ENCODE measurements around the gene BTG1. TPM values are rescaled to one million over a fixed set of nuclear protein-coding genes. Genes with fewer than 3 reads are reported as not detected.

Gene BTG1
- total and polyA plus RNA-seq, 2 experiments from 2014 or later: 15.5 to 36.2 TPM

DNA sequence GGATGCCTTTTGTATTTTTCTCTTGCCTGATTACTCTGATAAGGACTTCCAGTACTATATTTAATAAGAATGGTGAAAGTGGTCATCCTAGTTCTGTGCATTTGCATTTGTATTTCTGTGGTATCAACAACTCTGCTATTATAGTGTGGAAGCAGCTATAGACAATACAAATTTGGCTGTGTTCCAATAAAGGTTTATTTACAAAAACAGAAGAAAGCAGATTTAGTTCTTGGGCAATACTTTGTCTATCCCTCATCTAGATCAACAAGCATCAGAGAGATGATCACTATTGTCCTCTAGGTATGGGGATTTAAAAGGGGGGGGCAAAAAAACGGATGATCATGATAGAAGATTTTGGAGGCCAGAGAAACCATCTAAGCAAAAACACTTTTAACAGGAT lies 19.1 kb upstream of the BTG1 start:
- no peak overlapping the region for H3K4me3 Mint-ChIP-seq

More for the DNA sequence above, 19.1 kb upstream of the BTG1 start:
- Mint-ChIP-seq H3K9me3 (no peaks in the 10 kb centered on the region), H3K36me3 (ENCODE audit: low read depth) (no peaks in the 10 kb centered on the region), H3K27me3 (ENCODE audit: insufficient read depth, low read depth, poor library complexity) (no peaks in the 10 kb centered on the region), H3K4me1 (peaks cover 6% of the 10 kb centered on the region; the same call in 2 of the 3 replicates), H3K27ac (no peak overlapping the region)
- Histone ChIP-seq H3F3A (replicated peaks; ENCODE audit: low read depth) (no peaks in the 10 kb centered on the region), H3K4me1 (ENCODE audit: insufficient read depth) (peaks cover 4% of the 10 kb centered on the region), H3K4me3 (no peak overlapping the region), H2AFZ (no peak overlapping the region), H3K4me2 (no peak overlapping the region), H3K36me3 (ENCODE audit: insufficient read depth) (no peaks in the 10 kb centered on the region), H3K27ac (ENCODE audit: low read depth) (no peak overlapping the region), H4K20me1 (replicated peaks; ENCODE audit: insufficient read depth) (no peaks in the 10 kb centered on the region), H3K79me2 (replicated peaks; ENCODE audit: insufficient read depth) (no peaks in the 10 kb centered on the region), H3K27me3 (ENCODE audit: insufficient read depth) (no peaks in the 10 kb centered on the region), H3K9me2 (ENCODE audit: insufficient read depth) (no peaks in the 10 kb centered on the region)
- TF ChIP-seq, protein P1, sequence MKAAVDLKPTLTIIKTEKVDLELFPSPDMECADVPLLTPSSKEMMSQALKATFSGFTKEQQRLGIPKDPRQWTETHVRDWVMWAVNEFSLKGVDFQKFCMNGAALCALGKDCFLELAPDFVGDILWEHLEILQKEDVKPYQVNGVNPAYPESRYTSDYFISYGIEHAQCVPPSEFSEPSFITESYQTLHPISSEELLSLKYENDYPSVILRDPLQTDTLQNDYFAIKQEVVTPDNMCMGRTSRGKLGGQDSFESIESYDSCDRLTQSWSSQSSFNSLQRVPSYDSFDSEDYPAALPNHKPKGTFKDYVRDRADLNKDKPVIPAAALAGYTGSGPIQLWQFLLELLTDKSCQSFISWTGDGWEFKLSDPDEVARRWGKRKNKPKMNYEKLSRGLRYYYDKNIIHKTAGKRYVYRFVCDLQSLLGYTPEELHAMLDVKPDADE (IDR thresholded peaks at IDR 0.05): no peak
- no peak for TF ChIP-seq ZNF114 (CRISPR knock-in tag; IDR thresholded peaks at IDR 0.05)
- no peak for TF ChIP-seq EZH2 (IDR thresholded peaks at IDR 0.05; ENCODE audit: low read depth, unreplicated experiment)
- TF ChIP-seq EZH2phosphoT487 (IDR thresholded peaks at IDR 0.05; ENCODE audit: unreplicated experiment): no peak
- TF ChIP-seq NANOG (IDR thresholded peaks at IDR 0.05; ENCODE audit: borderline replicate concordance): no peak
- no peak for TF ChIP-seq CREB1 (CRISPR knock-in tag; IDR thresholded peaks at IDR 0.05; ENCODE audit: low read depth)
- TF ChIP-seq, protein P2, sequence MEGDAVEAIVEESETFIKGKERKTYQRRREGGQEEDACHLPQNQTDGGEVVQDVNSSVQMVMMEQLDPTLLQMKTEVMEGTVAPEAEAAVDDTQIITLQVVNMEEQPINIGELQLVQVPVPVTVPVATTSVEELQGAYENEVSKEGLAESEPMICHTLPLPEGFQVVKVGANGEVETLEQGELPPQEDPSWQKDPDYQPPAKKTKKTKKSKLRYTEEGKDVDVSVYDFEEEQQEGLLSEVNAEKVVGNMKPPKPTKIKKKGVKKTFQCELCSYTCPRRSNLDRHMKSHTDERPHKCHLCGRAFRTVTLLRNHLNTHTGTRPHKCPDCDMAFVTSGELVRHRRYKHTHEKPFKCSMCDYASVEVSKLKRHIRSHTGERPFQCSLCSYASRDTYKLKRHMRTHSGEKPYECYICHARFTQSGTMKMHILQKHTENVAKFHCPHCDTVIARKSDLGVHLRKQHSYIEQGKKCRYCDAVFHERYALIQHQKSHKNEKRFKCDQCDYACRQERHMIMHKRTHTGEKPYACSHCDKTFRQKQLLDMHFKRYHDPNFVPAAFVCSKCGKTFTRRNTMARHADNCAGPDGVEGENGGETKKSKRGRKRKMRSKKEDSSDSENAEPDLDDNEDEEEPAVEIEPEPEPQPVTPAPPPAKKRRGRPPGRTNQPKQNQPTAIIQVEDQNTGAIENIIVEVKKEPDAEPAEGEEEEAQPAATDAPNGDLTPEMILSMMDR (conservative IDR thresholded peaks at IDR 0.05; ENCODE audit: low read depth in 2 of 2): no peak
- no peak for TF ChIP-seq JUNB (IDR thresholded peaks at IDR 0.05; ENCODE audit: unreplicated experiment)
- no peak for TF ChIP-seq POLR2AphosphoS5 (IDR thresholded peaks at IDR 0.05; ENCODE audit: low read depth)
- no peak for TF ChIP-seq ZNF331 (CRISPR knock-in tag; IDR thresholded peaks at IDR 0.05; ENCODE audit: low read depth)
- TF ChIP-seq, protein P3, sequence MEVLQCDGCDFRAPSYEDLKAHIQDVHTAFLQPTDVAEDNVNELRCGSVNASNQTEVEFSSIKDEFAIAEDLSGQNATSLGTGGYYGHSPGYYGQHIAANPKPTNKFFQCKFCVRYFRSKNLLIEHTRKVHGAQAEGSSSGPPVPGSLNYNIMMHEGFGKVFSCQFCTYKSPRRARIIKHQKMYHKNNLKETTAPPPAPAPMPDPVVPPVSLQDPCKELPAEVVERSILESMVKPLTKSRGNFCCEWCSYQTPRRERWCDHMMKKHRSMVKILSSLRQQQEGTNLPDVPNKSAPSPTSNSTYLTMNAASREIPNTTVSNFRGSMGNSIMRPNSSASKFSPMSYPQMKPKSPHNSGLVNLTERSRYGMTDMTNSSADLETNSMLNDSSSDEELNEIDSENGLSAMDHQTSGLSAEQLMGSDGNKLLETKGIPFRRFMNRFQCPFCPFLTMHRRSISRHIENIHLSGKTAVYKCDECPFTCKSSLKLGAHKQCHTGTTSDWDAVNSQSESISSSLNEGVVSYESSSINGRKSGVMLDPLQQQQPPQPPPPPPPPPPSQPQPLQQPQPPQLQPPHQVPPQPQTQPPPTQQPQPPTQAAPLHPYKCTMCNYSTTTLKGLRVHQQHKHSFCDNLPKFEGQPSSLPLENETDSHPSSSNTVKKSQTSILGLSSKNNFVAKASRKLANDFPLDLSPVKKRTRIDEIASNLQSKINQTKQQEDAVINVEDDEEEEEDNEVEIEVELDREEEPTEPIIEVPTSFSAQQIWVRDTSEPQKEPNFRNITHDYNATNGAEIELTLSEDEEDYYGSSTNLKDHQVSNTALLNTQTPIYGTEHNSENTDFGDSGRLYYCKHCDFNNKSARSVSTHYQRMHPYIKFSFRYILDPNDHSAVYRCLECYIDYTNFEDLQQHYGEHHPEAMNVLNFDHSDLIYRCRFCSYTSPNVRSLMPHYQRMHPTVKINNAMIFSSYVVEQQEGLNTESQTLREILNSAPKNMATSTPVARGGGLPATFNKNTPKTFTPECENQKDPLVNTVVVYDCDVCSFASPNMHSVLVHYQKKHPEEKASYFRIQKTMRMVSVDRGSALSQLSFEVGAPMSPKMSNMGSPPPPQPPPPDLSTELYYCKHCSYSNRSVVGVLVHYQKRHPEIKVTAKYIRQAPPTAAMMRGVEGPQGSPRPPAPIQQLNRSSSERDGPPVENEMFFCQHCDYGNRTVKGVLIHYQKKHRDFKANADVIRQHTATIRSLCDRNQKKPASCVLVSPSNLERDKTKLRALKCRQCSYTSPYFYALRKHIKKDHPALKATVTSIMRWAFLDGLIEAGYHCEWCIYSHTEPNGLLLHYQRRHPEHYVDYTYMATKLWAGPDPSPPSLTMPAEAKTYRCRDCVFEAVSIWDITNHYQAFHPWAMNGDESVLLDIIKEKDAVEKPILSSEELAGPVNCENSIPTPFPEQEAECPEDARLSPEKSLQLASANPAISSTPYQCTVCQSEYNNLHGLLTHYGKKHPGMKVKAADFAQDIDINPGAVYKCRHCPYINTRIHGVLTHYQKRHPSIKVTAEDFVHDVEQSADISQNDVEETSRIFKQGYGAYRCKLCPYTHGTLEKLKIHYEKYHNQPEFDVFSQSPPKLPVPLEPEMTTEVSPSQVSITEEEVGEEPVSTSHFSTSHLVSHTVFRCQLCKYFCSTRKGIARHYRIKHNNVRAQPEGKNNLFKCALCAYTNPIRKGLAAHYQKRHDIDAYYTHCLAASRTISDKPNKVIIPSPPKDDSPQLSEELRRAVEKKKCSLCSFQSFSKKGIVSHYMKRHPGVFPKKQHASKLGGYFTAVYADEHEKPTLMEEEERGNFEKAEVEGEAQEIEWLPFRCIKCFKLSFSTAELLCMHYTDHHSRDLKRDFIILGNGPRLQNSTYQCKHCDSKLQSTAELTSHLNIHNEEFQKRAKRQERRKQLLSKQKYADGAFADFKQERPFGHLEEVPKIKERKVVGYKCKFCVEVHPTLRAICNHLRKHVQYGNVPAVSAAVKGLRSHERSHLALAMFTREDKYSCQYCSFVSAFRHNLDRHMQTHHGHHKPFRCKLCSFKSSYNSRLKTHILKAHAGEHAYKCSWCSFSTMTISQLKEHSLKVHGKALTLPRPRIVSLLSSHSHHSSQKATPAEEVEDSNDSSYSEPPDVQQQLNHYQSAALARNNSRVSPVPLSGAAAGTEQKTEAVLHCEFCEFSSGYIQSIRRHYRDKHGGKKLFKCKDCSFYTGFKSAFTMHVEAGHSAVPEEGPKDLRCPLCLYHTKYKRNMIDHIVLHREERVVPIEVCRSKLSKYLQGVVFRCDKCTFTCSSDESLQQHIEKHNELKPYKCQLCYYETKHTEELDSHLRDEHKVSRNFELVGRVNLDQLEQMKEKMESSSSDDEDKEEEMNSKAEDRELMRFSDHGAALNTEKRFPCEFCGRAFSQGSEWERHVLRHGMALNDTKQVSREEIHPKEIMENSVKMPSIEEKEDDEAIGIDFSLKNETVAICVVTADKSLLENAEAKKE (CRISPR knock-in tag; IDR thresholded peaks at IDR 0.05): no peak
- no peak for TF ChIP-seq STAT1 (IDR thresholded peaks at IDR 0.05; ENCODE audit: unreplicated experiment)
- TF ChIP-seq, protein P4, sequence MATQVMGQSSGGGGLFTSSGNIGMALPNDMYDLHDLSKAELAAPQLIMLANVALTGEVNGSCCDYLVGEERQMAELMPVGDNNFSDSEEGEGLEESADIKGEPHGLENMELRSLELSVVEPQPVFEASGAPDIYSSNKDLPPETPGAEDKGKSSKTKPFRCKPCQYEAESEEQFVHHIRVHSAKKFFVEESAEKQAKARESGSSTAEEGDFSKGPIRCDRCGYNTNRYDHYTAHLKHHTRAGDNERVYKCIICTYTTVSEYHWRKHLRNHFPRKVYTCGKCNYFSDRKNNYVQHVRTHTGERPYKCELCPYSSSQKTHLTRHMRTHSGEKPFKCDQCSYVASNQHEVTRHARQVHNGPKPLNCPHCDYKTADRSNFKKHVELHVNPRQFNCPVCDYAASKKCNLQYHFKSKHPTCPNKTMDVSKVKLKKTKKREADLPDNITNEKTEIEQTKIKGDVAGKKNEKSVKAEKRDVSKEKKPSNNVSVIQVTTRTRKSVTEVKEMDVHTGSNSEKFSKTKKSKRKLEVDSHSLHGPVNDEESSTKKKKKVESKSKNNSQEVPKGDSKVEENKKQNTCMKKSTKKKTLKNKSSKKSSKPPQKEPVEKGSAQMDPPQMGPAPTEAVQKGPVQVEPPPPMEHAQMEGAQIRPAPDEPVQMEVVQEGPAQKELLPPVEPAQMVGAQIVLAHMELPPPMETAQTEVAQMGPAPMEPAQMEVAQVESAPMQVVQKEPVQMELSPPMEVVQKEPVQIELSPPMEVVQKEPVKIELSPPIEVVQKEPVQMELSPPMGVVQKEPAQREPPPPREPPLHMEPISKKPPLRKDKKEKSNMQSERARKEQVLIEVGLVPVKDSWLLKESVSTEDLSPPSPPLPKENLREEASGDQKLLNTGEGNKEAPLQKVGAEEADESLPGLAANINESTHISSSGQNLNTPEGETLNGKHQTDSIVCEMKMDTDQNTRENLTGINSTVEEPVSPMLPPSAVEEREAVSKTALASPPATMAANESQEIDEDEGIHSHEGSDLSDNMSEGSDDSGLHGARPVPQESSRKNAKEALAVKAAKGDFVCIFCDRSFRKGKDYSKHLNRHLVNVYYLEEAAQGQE (IDR thresholded peaks at IDR 0.05; ENCODE audit: unreplicated experiment): no peak
- no peak for DNase-seq (ENCODE audit: low spot score)
- ATAC-seq: no peak

All from GM23338 (cell line).